GM12878 (cell line): ENCODE measurements around the gene TTC9B. TPM values are rescaled to one million over a fixed set of nuclear protein-coding genes. Genes with fewer than 3 reads are reported as not detected.

Experiments used
- ATAC-seq: fragments of 200-7000 bp; cut with Tn5 transposase; 3 replicates; pipeline ENCODE4 v1.9.1; 2020; ENCODE audit warnings: mild to moderate bottlenecking, moderate library complexity
- BruUV-seq: library from RNA; stranded (reverse); fragments of 400-500 nt; replicated peaks from 2 replicates; lab custom pipeline; 2021; lab: Mats Ljungman, UMichigan
- CTCF ChIA-PET: fragments of 300-600 bp; sonication (Branson Sonifier 250); formaldehyde crosslinking; extraction: SDS; loops from one replicate; lab custom pipeline; 2021; ENCODE audit warnings: inconsistent platforms; lab: Yijun Ruan, JAX
- POLR2A ChIA-PET: fragments of 350-600 bp; formaldehyde crosslinking; extraction: SDS; loops from one replicate; lab custom pipeline; 2021; ENCODE audit warnings: inconsistent platforms; lab: Charles Lee
- RAD21 ChIA-PET: fragments of 300-600 bp; sonication (Branson Sonifier 250); formaldehyde crosslinking; loops from one replicate; lab custom pipeline; 2023; ENCODE audit warnings: antibody characterized with exemption; ENCODE audit not compliant: unreplicated experiment; lab: Charles Lee
- SMC1A ChIA-PET: fragments of 300-600 bp; sonication (Branson Sonifier 250); formaldehyde crosslinking; loops from one replicate; lab custom pipeline; 2023; ENCODE audit not compliant: unreplicated experiment, uncharacterized antibody; lab: Charles Lee
- DNase-seq: peaks from one replicate; pipeline ENCODE4 v3.0.0-alpha.2; 2011; ENCODE audit warnings: low read depth, low spot score
- FAIRE-seq: peaks from 3 replicates; lab custom pipeline; 2011; peaks lifted over from hg19 to GRCh38; lab: Jason Lieb, UNC
- H2AFZ ChIP-seq: 2 replicates; pipeline ENCODE4 v1.6.0; 2011; ENCODE audit warnings: low read depth, low read length, control low read depth; ENCODE audit not compliant: control insufficient read depth
- H3K27ac ChIP-seq: 2 replicates; pipeline ENCODE4 v1.5.1; 2011; ENCODE audit warnings: control low read depth; ENCODE audit not compliant: control insufficient read depth, insufficient read depth
- H3K27me3 ChIP-seq, 2 experiments: replicated peaks in 1 of 2; 2 replicates each; pipeline versions ENCODE4 v1.6.0 to v1.6.1; 2011; ENCODE audit warnings: low read length in 1 of 2; ENCODE audit not compliant: control insufficient read depth in 2 of 2, insufficient read depth in 2 of 2
- H3K36me3 ChIP-seq, 2 experiments: 2 replicates each; pipeline ENCODE4 v1.5.1; 2011; ENCODE audit warnings: low read length in 1 of 2; ENCODE audit not compliant: control insufficient read depth in 2 of 2, insufficient read depth in 2 of 2
- H3K4me1 ChIP-seq: 2 replicates; pipeline ENCODE4 v1.6.1; 2011; ENCODE audit warnings: mild to moderate bottlenecking, low read length, moderate library complexity, mixed read lengths; ENCODE audit not compliant: control insufficient read depth, insufficient read depth
- H3K4me2 ChIP-seq: 2 replicates; pipeline ENCODE4 v1.6.0; 2011; ENCODE audit warnings: control low read depth; ENCODE audit not compliant: control insufficient read depth, insufficient read depth
- H3K4me3 ChIP-seq: fragments of 200-600 bp; sonication (generic); 2 replicates; pipeline ENCODE4 v1.5.1; 2016
- H3K79me2 ChIP-seq: 2 replicates; pipeline ENCODE4 v1.6.0; 2011; ENCODE audit warnings: low read length; ENCODE audit not compliant: control insufficient read depth, insufficient read depth
- H3K9ac ChIP-seq: 2 replicates; pipeline ENCODE4 v1.8.0; 2011; ENCODE audit warnings: low read length, control low read depth, mixed read lengths; ENCODE audit not compliant: control insufficient read depth, insufficient read depth
- H3K9me3 ChIP-seq: replicated peaks from 3 replicates; pipeline ENCODE4 v1.5.1; 2011; ENCODE audit warnings: mild to moderate bottlenecking, low read length; ENCODE audit not compliant: control insufficient read depth, insufficient read depth
- H4K20me1 ChIP-seq: 2 replicates; pipeline ENCODE4 v1.6.0; 2011; ENCODE audit not compliant: control insufficient read depth, insufficient read depth
- HDGF ChIP-seq: fragments of 450-650 bp; IDR thresholded peaks from 2 replicates; pipeline ENCODE4 v1.6.1; 2016; ENCODE audit warnings: antibody characterized with exemption
- MTA3 ChIP-seq: IDR thresholded peaks from 2 replicates; pipeline ENCODE4 v1.6.1; 2012; ENCODE audit warnings: low read length, inconsistent platforms, borderline replicate concordance
- REST ChIP-seq: IDR thresholded peaks from 2 replicates; pipeline ENCODE4 v1.6.1; 2012; ENCODE audit warnings: mild to moderate bottlenecking, low read depth, low read length
- TCF3 ChIP-seq: IDR thresholded peaks from 2 replicates; pipeline ENCODE4 v1.6.1; 2012; ENCODE audit warnings: low read depth, mild to moderate bottlenecking, low read length, borderline replicate concordance; ENCODE audit not compliant: insufficient read depth
- whole genome bisulfite sequencing: methylation state at CpG from one replicate; pipeline ENCODE4 v1.1.6; 2016; ENCODE audit warnings: low lambda C conversion rate; ENCODE audit not compliant: insufficient replicate concordance, insufficient coverage; ENCODE audit errors: missing lambda C conversion rate; 5-methylcytosine and 5-hydroxymethylcytosine counted together
- in situ Hi-C: fragments of 300-500 bp; cut with MboI; formaldehyde crosslinking; loops from 9 replicates; pipeline ENCODE4 v1.14.3; 2018; ENCODE audit warnings: mixed read lengths
- intact Hi-C: fragments of 100-400 bp; cut with micrococcal nuclease; formaldehyde crosslinking; loops from one replicate; pipeline ENCODE4 v1.14.2; 2022; ENCODE audit not compliant: unreplicated experiment
- polyA plus RNA-seq, 11 experiments: library from polyadenylated mRNA; depleted of rRNA in 4 of 11; unstranded in 6 of 11; stranded (reverse) in 5 of 11; fragments of >200 nt; fragmentation: Nextera tagmentation in 4 of 11; fragmentation: Illumina TruSeq in 1 of 11; extraction: Ambion mirVana in 4 of 11; extraction: Trizol in 1 of 11; gene quantifications; 1 replicate in 1 of 11; 2 replicates in 10 of 11; pipeline versions ENCODE4 v1.2.1 to v1.2.3, GENCODE V29; 2011 to 2016; ENCODE audit warnings: inconsistent platforms in 2 of 11, missing spikeins in 2 of 11, low read depth in 1 of 11
- total RNA-seq, 4 experiments: library from RNA; depleted of rRNA in 3 of 4; stranded (reverse); fragments of >200 nt in 3 of 4; fragmentation: Illumina TruSeq in 1 of 4; extraction: Trizol in 1 of 4; gene quantifications; 2 replicates each; pipeline versions ENCODE4 v1.2.1 to v1.2.3, GENCODE V29; 2013 to 2021

The TTC9B gene
- total and polyA plus RNA-seq, 10 of the 15 experiments (the other 5 are each of a cell fraction or from before 2014, with no cell fraction given): 0.04 to 0.14 (median 0.10) TPM; not detected in 7

GRCh38 chr19:40229926-40230417 is 11.8 kb upstream of the TTC9B start (continued):
- TF ChIP-seq REST (no peak), TCF3 (no peak)

- H3K9me3 ChIP-seq: no peaks in the 10 kb centered on the region
- no peak for ATAC-seq
- no TSS peak for BruUV-seq
- H3K9ac ChIP-seq: no peak overlapping the region
- 3% methylated on average over 3 of the region's 3 CpGs for WGBS
- intact Hi-C loops: no loop called here
- POLR2A ChIA-PET: no interaction called here
- FAIRE-seq: no peak
- H3K36me3 ChIP-seq: peaks cover 0 to 4% of the 10 kb centered on the region in 2 experiments; a peak in 1 of 4 replicates
- no peak overlapping the region for H2AFZ ChIP-seq
- H3K27ac ChIP-seq: no peak overlapping the region
- no peak overlapping the region for H3K4me2 ChIP-seq
- DNase-seq: no peak
- H3K79me2 ChIP-seq: no peaks in the 10 kb centered on the region
- no peaks in the 10 kb centered on the region for H3K4me1 ChIP-seq
- CTCF ChIA-PET: no interaction called here
- no peaks in the 10 kb centered on the region for H4K20me1 ChIP-seq
- peaks cover 1 to 12% of the 10 kb centered on the region in 2 experiments; a peak in 3 of 4 replicates for H3K27me3 ChIP-seq
- TF ChIP-seq MTA3 (0 out of 2 replicates have a peak, but pooled peaks have one; percentile 14), HDGF (no peak)
- SMC1A ChIA-PET: interaction anchor here (1.5 kb wide), 1 partner anchor 64 kb away, joined by 4 read pairs; no protein-coding TSS in a partner anchor
- in situ Hi-C loops: no loop called here
- H3K4me3 ChIP-seq: no peak overlapping the region
- RAD21 ChIA-PET: no interaction called here
These were observed 11.3 kb upstream of the TTC9B start for GRCh38 chr19:40229484-40229883.
